Stimulated activated CD4-positive, alpha-beta T cell treated with anti-CD3 and anti-CD28 coated beads, Interleukin-4, amount 100 ng/mL, for 24 hours (primary cell): Measurements from ENCODE around the gene RBM47.
"Not testable (repeated sequence)": the region's sequence is repeated elsewhere in the genome, so short reads cannot be mapped to it uniquely, and the experiment has no call there.

ENCODE experiments used
- DNase-seq: peaks from one replicate; pipeline ENCODE4 v3.0.0-alpha.2; 2020

Gene RBM47

GRCh38 chr4:40399578-40399977, 230.1 kb downstream of the RBM47 start:
- DNase-seq = no peak

DNA sequence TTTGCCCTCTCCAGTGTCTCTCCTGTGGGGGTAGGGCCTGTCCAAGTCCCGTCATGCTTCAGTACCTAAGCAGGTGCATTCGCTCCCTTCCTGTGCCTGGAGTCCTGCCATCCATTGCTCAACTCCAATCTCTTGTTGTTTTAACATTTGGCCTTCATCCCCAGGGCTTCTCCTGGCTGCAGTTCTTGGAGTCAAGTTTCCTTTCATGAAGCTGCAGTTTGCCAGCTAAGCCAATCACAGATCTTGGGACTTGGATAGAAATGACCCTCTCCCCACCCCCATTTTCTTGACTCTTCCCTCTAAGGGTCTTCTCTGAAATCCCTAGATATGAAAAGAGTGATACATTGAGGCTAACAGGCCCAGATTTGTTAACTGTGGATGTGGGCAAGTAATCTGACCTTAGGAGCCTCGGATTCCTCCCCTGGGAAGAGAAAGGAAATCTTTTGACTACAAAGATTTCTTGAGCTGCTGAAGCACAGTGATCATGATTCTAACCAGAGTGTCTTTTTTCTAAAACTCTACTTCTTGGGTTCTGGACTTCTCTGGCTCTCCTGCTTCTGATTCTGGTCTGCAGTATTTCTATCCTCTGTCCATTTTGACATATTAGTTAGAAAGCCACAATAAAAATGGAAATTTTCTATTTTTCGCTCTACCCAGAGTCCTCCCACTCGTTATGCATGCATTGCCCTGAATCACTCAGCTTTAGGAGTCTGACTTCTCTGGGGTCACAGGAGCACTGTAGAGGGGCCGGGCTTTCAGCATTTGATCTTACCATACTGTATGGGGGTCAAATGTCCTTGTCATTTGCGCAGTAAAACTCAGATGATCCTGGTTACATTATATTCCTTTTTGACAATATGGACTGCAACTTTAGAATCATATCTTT, 233.5 kb downstream of the RBM47 start:
- no peak for DNase-seq

DNA sequence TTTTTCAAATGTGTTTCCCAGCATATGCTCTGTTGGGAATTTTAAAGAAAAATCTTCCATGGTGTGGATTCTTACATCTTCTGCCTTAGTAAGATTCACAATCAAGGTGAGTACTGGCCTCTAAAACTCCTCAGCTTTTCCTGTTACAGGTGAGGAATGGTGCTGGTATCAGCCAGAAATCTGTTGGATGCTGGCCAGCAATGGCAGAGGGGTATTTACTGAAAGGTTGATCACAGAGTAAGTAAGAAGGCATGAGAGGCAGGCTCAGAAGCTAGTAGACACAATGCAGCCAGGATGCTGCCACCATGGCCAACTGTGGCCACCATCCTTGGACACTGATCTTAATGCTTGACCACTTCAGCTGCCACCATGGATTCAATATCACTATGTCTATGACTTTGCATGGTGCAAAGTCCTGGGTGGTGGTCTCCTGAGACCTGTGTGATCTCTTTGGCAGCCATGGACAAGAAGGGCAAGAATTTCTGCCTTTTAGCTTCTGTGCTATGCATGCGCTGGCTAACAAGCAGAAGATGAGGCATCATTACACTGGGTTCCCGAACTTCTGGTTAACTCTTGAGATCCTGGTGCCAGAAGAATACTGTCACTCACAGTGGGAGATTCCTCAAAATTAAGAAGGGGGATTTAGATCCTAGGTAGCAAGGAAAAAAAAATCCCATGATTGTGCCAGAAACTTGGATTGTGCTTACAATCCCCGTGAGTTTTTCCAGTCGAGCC, 234.3 kb downstream of the RBM47 start:
- no peak for DNase-seq

DNA sequence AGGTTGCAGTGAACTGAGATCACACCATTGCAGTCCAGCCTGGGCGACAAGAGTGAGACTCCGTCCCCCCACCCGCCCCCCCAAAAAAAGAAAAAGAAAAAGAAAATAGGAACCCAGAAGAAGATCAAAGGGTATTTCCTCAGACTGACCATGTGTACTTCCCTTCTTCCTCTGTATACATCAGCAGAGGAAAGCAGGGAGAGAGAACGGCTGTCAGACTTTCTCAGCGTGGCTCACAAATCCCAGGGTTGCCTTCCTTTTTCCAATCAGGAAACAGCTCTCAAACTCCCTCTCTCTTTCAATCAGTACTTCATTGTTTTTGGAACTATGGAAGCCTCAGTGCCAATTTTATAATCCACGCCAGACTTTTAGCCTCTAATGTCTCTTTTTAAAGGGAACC, 235.4 kb downstream of the RBM47 start:
- no peak for DNase-seq

- DNase-seq = not testable (repeated sequence)
These were observed 237.4 kb downstream of the RBM47 start for GRCh38 chr4:40392241-40392640.

DNA sequence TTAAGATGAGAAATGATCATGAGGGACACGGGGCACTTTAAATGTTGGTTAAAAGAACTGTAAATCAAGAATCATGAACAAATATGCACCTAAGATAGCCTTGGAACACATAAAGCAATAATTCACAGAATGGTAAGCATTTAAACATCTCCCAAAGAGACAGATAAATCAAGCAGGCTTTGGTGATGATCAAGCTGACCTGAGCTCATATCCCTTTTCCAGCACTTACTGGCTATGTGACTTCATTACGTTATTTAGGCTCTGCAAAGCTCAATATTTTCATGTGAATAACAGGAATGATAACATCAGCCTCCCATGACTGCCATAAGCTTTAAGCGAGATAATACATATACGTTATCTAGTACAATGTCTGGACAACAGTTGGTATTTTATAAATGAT, 239.7 kb downstream of the RBM47 start:
- DNase-seq = no peak

- DNase-seq = no peak
These were observed 241.4 kb downstream of the RBM47 start for GRCh38 chr4:40388239-40388638.

DNA sequence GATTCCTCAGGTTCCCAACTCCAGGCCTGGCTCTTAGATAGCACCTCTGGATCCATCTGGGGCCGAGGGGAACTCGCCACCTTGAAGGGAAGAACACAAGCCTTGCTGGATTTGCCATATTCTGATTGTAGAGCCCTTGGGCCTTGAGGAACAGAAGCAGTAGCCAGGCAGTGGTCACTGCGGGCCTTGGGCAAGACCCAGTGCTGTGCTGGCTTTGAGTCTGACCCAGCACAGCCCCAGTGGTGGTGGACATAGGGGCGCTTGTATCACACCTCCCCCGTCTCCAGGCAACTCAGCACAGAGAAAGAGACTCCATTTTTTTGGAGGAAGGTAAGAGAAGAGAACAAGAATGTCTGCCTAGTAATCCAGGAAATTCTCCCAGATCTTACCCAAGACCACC, 249.0 kb downstream of the RBM47 start:
- DNase-seq = no peak

DNA sequence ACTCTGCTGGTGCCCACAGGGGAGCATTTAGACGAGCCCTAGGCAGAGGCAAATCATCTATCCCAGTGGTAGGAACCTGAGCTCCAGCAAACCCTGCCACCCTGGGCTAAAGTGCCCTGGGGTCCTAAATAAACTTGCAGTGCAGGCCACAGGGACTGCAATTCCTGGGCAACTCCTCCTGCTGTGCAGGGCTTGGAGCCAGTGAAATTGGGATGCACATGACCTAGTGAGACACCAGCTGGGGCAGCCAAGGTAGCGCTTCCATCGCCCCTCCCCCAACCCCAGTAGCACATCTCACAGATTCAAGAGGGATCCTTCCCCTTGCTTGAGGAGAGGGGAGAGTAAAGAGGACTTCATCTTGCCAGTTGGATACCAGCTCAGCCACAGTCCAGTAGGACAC, 250.4 kb downstream of the RBM47 start:
- no peak for DNase-seq

DNA sequence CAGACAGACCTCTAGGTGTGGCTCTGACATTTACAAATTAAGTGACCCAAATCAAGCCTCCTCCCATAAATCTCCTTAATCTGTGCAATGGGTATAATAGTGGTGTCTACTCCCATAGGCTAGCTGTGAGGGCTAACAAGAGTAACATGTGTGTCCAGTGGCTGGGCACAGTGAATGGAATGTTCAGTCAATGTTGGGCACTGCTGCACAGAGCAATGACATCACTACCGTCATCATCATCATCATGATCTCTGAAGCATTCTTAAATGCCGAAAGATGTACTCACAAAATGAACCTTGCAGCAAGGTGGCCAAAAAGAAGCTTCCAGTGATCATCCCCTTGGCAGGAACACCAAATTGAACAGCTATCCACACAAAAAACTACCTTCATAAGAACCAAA, 251.0 kb downstream of the RBM47 start:
- no peak for DNase-seq

- no peak for DNase-seq
These were observed 251.9 kb downstream of the RBM47 start for GRCh38 chr4:40377512-40378365.

GRCh38 chr4:40375620-40376019, 254.0 kb downstream of the RBM47 start:
- no peak for DNase-seq

DNA sequence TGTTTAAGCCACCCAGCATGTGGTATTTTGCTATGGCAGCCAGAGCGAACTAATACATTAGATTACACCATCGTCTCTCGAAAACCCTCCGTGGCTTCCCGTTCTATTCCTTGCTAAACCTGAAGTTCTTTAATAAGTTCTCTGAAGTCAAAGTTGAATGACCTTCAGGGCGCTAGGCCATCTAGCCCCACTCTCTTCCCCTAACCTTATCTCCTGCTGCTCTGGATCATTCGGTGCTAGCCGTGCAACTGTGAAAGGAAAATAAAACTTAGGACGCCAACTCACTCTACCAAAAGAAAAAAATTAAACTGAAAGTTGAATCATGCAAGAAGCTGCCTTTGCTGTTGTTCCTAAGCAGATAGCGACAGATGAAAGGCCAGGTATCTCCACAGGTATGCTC, 254.6 kb downstream of the RBM47 start:
- DNase-seq = no peak

DNA sequence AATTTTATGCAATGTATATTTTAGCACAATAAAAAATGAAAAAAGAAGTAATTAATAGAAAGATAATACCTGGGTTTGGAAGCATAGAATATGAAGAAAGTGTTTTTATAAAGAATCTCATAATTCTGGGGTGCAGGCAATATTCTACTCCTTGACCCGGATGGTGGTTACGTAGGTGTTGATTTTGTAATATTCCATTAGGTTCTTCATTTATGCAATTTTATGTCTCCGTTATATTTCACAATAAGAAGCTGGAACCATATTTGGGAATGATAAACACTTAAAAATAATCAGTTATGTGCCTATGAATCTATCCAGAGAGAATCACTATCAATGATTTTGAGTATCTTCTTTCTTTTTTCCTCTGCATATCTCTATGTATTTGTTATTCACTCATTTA, 256.0 kb downstream of the RBM47 start:
- no peak for DNase-seq
